GM18873 (cell line): ENCODE measurements around the gene SP140L.
"Not testable (repeated sequence)": the region's sequence is repeated elsewhere in the genome, so short reads cannot be mapped to it uniquely, and the experiment has no call there.

Source experiments
- ATAC-seq: cut with Tn5 transposase; IDR thresholded peaks from one replicate; pipeline ENCODE4 v1.9.1; 2021; ENCODE audit warnings: mild to moderate bottlenecking, moderate library complexity, moderate number of reproducible peaks; ENCODE audit not compliant: unreplicated experiment, low FRiP score

The SP140L gene

GRCh38 chr2:230414302-230414701, 87.3 kb downstream of the SP140L start:
- ATAC-seq, result no peak

GRCh38 chr2:230416061-230416721, 89.2 kb downstream of the SP140L start, which contains the start of gene SP100:
Gene SP100 (plus strand): TSS chr2:230416201. CDS start chr2:230416297, 96 bp downstream.
- ATAC-seq, result peak; percentile 68

DNA sequence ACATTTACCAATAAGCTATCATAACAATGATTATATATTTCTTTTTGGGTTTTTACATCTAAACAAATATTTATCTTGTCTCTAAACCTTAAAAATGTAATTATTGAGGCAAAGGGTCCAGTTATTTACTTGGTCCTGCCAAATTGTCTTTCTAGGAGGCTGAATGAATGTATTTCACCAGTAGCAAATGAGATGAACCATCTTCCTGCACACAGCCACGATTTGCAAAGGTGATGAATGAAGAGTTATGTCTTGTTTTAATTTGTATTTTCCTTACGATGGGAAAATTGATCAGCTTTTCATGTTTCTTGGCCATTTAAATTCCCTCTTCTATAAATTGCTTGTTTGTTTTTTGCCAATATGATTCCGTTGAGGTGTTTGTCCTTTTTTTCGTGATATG, 90.4 kb downstream of the SP140L start:
- no peak for ATAC-seq

DNA sequence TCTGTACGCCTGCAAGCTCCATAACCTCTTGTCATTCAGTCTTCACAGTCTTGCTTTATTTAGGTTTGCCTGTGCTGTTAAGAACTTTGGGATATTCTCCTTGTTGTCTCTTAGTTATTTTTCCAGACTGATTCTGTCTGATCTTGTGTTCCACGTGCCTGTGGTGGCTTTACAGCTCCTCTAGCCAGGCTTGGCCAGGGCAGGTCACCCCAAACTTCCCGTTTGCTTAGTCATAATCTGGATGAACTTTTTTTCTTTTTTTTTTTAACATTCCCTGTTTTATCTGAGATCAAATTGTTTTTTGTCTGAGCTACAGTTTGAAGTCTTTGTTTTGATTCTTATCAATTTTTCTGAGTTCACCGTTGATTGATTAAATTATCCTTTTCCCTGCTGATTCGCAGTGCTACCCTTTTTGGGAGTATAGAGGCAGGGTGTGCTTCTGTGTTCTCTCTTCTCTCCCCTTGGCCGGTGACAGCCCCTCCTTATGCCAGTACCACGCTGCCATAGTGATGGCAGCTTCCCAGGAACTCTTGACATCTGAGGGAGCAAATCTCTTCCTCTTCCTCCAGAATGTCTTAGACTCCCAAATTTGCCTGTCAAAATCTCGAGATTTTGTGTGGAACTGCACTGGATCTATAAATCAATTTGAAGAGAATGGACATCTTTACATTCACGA, 91.5 kb downstream of the SP140L start:
- no peak for ATAC-seq

DNA sequence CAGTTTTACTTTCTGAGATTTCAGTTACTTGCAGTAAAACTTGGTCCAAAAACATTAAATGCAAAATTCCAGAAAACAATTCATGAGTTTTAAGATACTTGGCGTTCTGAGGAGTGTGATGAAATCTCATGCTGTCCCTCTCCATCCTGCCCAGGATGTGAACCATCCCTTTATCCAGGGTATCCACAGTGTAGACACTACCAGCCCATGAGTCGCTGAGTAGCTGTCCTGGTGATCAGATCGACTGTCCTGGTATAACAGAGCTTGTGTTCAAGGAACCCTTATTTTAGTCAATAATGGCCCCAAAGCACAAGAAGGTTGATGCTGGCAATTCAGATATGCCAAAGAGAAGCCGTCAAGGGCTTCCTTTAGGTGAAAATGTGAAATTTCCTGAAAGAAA, 92.2 kb downstream of the SP140L start:
- no peak for ATAC-seq

- ATAC-seq, result no peak
Measured at GRCh38 chr2:230422149-230422548, 95.2 kb downstream of the SP140L start.

- ATAC-seq, result no peak
Measured at GRCh38 chr2:230423851-230424458, 97.0 kb downstream of the SP140L start.

- ATAC-seq, result no peak
Measured at GRCh38 chr2:230425377-230425776, 98.4 kb downstream of the SP140L start.

GRCh38 chr2:230429513-230429912, 102.5 kb downstream of the SP140L start:
- no peak for ATAC-seq

GRCh38 chr2:230430957-230431910, 104.2 kb downstream of the SP140L start:
- no peak for ATAC-seq

- no peak for ATAC-seq
Measured at GRCh38 chr2:230434677-230435324, 107.8 kb downstream of the SP140L start.

GRCh38 chr2:230435431-230435830, 108.4 kb downstream of the SP140L start:
- ATAC-seq, result no peak

DNA sequence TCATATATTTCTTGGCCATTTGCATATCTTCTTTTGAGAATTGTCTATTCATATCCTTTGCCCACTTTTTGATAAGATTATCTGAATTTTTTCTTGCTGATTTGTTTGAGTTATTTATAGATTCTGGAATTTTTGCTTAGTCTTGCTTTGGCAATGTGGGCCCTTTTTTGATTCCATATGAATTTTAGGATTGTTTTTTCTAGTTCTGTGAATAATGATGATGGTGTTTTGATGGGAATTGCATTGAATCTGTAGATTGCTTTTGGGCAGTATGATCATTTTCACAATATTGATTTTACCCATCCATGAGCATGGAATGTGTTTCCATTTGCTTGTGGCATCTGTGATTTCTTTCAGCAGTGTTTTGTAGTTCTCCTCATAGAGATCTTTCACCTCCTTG, 112.1 kb downstream of the SP140L start:
- not testable (repeated sequence) for ATAC-seq

- no peak for ATAC-seq
Measured at GRCh38 chr2:230439590-230439989, 112.6 kb downstream of the SP140L start.

- peak; percentile 65 for ATAC-seq
Measured at GRCh38 chr2:230441227-230441897, 114.4 kb downstream of the SP140L start.

- no peak for ATAC-seq
Measured at GRCh38 chr2:230443541-230443940, 116.5 kb downstream of the SP140L start.

DNA sequence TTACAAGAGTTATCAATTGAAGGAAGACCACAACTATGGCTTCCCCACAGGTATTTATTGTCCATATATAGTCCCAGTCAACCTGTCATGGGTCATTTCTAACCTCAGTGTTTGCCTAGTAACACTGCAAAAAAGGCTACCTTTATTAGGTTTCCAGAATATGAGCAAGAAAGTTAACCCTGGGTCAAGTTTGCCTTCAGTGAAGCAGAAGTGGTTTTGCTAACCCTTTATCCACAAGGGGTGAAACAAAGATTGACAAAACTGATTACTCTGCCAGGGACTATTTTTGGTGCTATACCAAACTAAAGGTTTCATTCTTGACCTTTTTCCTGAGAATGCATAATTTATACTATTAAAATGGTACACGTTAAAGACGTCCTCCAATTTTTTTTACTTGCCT, 117.8 kb downstream of the SP140L start:
- no peak for ATAC-seq

DNA sequence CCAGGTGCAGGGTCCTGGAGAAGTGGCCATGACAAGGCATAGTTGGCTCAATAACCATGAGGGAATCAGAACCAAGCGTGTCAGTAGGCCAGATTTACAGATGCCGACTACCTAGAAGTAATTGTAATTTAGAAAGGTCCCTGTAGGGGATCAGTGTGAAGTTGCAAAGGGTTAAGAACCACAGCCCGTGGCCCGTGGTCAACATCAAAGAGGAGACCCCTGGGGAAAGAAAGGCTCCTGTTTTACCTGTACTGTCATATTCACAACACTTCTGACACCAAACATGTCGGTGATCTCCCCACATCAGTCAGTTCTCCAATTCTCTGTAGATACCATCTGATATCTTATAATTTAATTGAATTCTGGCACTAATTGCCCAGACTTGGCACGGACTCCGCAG, 120.0 kb downstream of the SP140L start:
- ATAC-seq, result no peak
